ENCODE measurements around the gene DENND4B. TPM values are rescaled to one million over a fixed set of nuclear protein-coding genes. Genes with fewer than 3 reads are reported as not detected.

Gene DENND4B
- total and polyA plus RNA-seq, 8 donors: 41.3 to 106 (median 48.7) TPM

DNA sequence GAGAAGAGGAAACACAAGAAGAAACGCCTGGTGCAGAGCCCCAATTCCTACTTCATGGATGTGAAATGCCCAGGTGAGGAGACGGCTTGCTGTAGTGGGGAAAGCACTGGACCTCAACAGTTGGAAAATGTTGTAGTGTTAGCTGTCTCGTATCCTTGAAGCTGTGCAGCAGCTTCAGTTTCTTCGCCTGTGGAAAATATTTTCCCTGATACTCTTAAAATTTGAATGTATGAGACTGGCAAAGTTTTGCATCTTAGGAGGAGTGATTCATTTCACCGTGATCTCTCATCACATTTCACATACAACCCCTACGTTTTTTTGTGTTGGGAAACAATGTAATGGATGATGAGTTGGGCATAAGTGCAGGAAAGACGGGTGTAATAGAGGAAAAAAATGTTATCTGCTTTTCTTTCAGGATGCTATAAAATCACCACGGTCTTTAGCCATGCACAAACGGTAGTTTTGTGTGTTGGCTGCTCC, 44.7 kb upstream of the DENND4B start:
- intact Hi-C loops (cut with DNase I): no loop called here
- no peak for ATAC-seq
- H3K27ac ChIP-seq: peak overlapping the region; percentile 87 to 93

DNA sequence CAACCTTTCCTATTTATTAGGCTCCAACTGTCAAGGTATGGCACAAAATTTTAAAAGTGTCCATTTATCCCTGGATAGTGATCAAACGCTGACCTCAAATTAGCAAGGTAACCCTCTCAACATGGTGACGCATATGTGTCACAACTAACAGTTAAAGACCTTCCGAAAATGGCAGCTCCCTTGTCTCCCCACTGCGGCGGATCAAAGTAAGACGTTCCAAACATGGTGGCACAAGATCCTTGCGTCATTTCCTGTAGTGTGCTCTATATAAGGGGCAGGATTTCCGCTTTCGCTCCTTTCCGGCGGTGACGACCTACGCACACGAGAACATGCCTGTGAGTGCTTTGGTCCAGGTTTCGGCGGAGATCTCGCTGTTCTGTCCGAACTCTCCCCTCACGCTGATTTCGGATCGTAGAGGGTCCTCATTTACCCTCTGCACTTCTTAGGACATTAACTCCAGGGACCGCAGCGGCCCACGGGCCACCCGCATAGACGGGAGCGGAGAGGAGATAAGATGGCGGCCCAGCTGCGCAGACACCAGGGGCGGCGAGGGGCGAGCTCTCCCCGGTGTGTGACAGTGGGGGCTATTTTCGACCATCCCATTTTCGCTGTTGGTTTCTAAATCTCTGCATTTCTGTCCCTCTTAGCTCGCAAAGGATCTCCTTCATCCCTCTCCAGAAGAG, 44.1 kb upstream of the DENND4B start, which contains the start of gene RPS27:
Gene RPS27, plus strand, starts transcription at position 295 of the 683 bp plus-strand sequence. Its CDS starts 35 bp downstream, at position 330.
- ATAC-seq: peak; percentile 64
- DNase-seq: peak; percentile 87 to 98 (median 94)
- Histone ChIP-seq H3K4me3 (peak within 1 kb of the TSS; percentile 62 to 76), H3K27me3 (no peaks in the 10 kb centered on the region), H3K9me3 (no peaks in the 10 kb centered on the region), H3K4me1 (peaks cover 22 to 40% of the 10 kb centered on the region in 2 donors), H3K27ac (peak within 1 kb of the TSS; percentile 87 to 93), H3K36me3 (peaks cover 0 to 41% of the 10 kb centered on the region in 2 donors)
- intact Hi-C loops (cut with DNase I): no loop called here
- no peak for TF ChIP-seq CTCF (IDR thresholded peaks at IDR 0.05)

More for the DNA sequence above, 44.7 kb upstream of the DENND4B start:
- H3K4me1 ChIP-seq: peaks cover 22 to 39% of the 10 kb centered on the region in 2 donors
- peaks cover 0 to 46% of the 10 kb centered on the region in 2 donors for H3K36me3 ChIP-seq
- H3K27me3 ChIP-seq: no peaks in the 10 kb centered on the region
- peak overlapping the region; percentile 62 to 76 for H3K4me3 ChIP-seq
- H3K9me3 ChIP-seq: no peaks in the 10 kb centered on the region
- no peak for DNase-seq
- no peak for TF ChIP-seq CTCF (IDR thresholded peaks at IDR 0.05)

- peaks cover 0 to 22% of the 10 kb centered on the region in 2 donors for H3K36me3 ChIP-seq
- DNase-seq: no peak
- ATAC-seq: no peak
- no peaks in the 10 kb centered on the region for H3K27me3 ChIP-seq
- peak overlapping the region; percentile 86 to 93 for H3K27ac ChIP-seq
- H3K4me1 ChIP-seq: peaks cover 30 to 56% of the 10 kb centered on the region in 2 donors
- H3K4me3 ChIP-seq: no peak overlapping the region
- no peak for TF ChIP-seq CTCF (IDR thresholded peaks at IDR 0.05)
- no peaks in the 10 kb centered on the region for H3K9me3 ChIP-seq
- intact Hi-C loops (cut with DNase I): loop anchor here in 1 of 2 donors (10.0 kb wide), 1 partner anchor 193 kb away; no protein-coding TSS in a partner anchor
Observed at GRCh38 chr1:153987621-153988020, 41.1 kb upstream of the DENND4B start.

DNA sequence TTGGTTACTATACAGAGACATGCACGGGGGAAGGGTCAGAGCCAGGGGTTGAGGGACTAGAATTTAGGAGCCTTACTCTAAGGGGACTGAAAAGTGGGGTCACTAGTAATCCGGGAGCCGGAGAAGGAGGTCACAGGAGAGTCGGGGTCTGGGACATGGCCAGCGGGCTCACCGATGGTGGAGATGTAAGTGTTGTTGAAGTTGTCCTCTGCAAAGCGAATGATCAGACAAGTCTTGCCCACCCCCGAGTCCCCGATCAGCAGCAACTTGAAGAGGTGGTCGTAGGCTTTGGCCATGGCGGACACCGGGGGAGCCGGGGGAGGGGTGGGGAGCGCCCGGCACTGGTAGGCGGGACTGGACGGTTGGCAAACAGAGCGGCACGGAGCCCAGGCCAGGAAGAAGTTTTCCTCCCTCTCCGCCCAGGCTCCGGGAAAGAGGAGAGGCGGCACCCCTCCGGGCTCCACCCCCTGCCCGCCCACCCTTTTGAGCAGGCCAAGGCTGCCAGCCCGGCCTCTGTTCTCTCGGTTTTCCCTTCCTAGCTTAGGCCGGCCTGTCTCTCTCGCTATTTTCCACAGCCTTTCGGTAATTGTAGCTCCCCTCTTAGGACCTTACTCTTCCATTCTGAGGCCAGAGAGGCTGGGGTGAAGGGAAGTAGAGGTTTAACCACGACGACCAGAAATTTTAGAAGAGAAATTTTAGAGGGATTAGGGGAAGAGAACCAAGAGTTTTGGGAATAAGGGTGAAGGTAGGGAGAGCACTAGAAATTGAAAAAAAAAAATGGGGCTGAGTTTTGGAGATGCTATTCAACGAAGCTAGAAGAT, 39.6 kb upstream of the DENND4B start, which contains the start of gene RAB13:
Gene RAB13, minus strand, starts transcription at position 399 of the 821 bp plus-strand sequence. Its CDS starts 103 bp downstream, at position 296.
- peaks cover 20 to 54% of the 10 kb centered on the region in 2 donors for H3K4me1 ChIP-seq
- H3K4me3 ChIP-seq: peak within 1 kb of the TSS; percentile 54 to 70
- no peak for TF ChIP-seq CTCF (IDR thresholded peaks at IDR 0.05)
- H3K9me3 ChIP-seq: no peaks in the 10 kb centered on the region
- no peaks in the 10 kb centered on the region for H3K27me3 ChIP-seq
- ATAC-seq: peak; percentile 89
- peak within 1 kb of the TSS; percentile 86 to 93 for H3K27ac ChIP-seq
- peaks cover 0 to 23% of the 10 kb centered on the region in 2 donors for H3K36me3 ChIP-seq
- DNase-seq: peak; percentile 80 to 93 (median 90)
- intact Hi-C loops (cut with DNase I): loop anchor here in 1 of 2 donors (10.0 kb wide), 1 partner anchor 191 kb away; no protein-coding TSS in a partner anchor

All from left lung (tissue), 10 donors.